Measurements from ENCODE around the gene FAM120B.

- TF ChIP-seq POLR2A (IDR thresholded peaks at IDR 0.05), result no peak
- no peak for TF ChIP-seq CTCF (IDR thresholded peaks at IDR 0.05)
Measured at GRCh38 chr6:170452767-170453545, 146.4 kb downstream of the FAM120B start.
